HepG2 (cell line): ENCODE results near the gene HORMAD2. TPM values are rescaled to one million over a fixed set of nuclear protein-coding genes. Genes with fewer than 3 reads are reported as not detected.

Experiments
- ATF7-NPFF ChIP-seq: sonication (generic); formaldehyde crosslinking; IDR thresholded peaks from 2 replicates; pipeline ENCODE4 v1.8.1; 2023; ENCODE audit warnings: mild to moderate bottlenecking, low read depth, missing genetic modification reagents, moderate library complexity
- HNRNPH1 ChIP-seq: fragments of 200-400 bp; formaldehyde crosslinking; optimal IDR thresholded peaks from 2 replicates; pipeline ENCODE3; 2017; ENCODE audit warnings: mild to moderate bottlenecking, low read depth, low read length
- MED8 ChIP-seq: sonication (generic); formaldehyde crosslinking; IDR thresholded peaks from 2 replicates; pipeline ENCODE4 v1.8.1; 2023; ENCODE audit warnings: mild to moderate bottlenecking, missing genetic modification reagents; ENCODE audit not compliant: insufficient replicate concordance
- SIX1 ChIP-seq: sonication (generic); formaldehyde crosslinking; IDR thresholded peaks from 2 replicates; pipeline ENCODE4 v1.4.0; 2020; ENCODE audit warnings: missing genetic modification reagents, borderline replicate concordance
- SIX4 ChIP-seq: sonication (generic); formaldehyde crosslinking; IDR thresholded peaks from 2 replicates; pipeline ENCODE4 v1.4.0; 2020; ENCODE audit warnings: missing genetic modification reagents
- SOX5 ChIP-seq: IDR thresholded peaks from 2 replicates; pipeline ENCODE4 v1.6.1; 2016; ENCODE audit warnings: borderline replicate concordance
- SP1 ChIP-seq, 2 experiments: fragments of 450-650 bp in 1 of 2; sonication (generic) in 1 of 2; formaldehyde crosslinking in 1 of 2; IDR thresholded peaks; 2 replicates each; pipeline versions ENCODE4 v1.4.0 to v1.6.1; 2016 to 2020; ENCODE audit warnings: missing genetic modification reagents in 1 of 2
- TRIM24 ChIP-seq: sonication (generic); formaldehyde crosslinking; IDR thresholded peaks from 2 replicates; pipeline ENCODE4 v1.8.0; 2022; ENCODE audit warnings: mild to moderate bottlenecking, missing genetic modification reagents
- ZNF160 ChIP-seq: sonication (generic); formaldehyde crosslinking; IDR thresholded peaks from 2 replicates; pipeline ENCODE4 v1.8.0; 2022; ENCODE audit warnings: mild to moderate bottlenecking, inconsistent platforms, missing genetic modification reagents
- ZNF232 ChIP-seq: sonication (generic); formaldehyde crosslinking; IDR thresholded peaks from 2 replicates; pipeline ENCODE4 v1.4.0; 2020; ENCODE audit warnings: missing genetic modification reagents, borderline replicate concordance
- ZNF275 ChIP-seq: sonication (generic); formaldehyde crosslinking; IDR thresholded peaks from 2 replicates; pipeline ENCODE4 v1.8.0; 2022; ENCODE audit warnings: missing genetic modification reagents, mild to moderate bottlenecking, inconsistent platforms, borderline replicate concordance
- polyA plus RNA-seq, 8 experiments: library from polyadenylated mRNA; depleted of rRNA in 3 of 8; stranded (reverse) in 7 of 8; unstranded in 1 of 8; fragments of >200 nt; fragmentation: Illumina TruSeq in 4 of 8; extraction: Trizol in 4 of 8; gene quantifications; 2 replicates each; pipeline versions ENCODE4 v1.2.1 to v1.2.3, GENCODE V29; 2011 to 2016; ENCODE audit warnings: low read depth in 4 of 8, missing spikeins in 1 of 8, mixed read lengths in 1 of 8; ENCODE audit not compliant: insufficient read depth in 1 of 8
- total RNA-seq, 5 experiments: library from RNA; depleted of rRNA; stranded (reverse); fragments of >200 nt; fragmentation: Illumina TruSeq; extraction: Trizol; gene quantifications; 2 replicates each; pipeline ENCODE4 v1.2.3, GENCODE V29; 2016; ENCODE audit warnings: low read depth in 1 of 5
- TF ChIP-seq, protein P1 (sequence below): sonication (generic); formaldehyde crosslinking; IDR thresholded peaks from 2 replicates; pipeline ENCODE4 v1.4.0; 2020; ENCODE audit warnings: missing genetic modification reagents, borderline replicate concordance
- TF ChIP-seq, protein P2 (sequence below): sonication (generic); formaldehyde crosslinking; IDR thresholded peaks from 2 replicates; pipeline ENCODE4 v1.4.0; 2020; ENCODE audit warnings: missing genetic modification reagents
- TF ChIP-seq, protein P3 (sequence below): sonication (generic); formaldehyde crosslinking; IDR thresholded peaks from 2 replicates; pipeline ENCODE4 v1.4.0; 2020; ENCODE audit warnings: low read depth, mild to moderate bottlenecking, missing genetic modification reagents
- TF ChIP-seq, protein P4 (sequence below): sonication (generic); formaldehyde crosslinking; IDR thresholded peaks from 2 replicates; pipeline ENCODE4 v1.4.0; 2020; ENCODE audit warnings: mild to moderate bottlenecking, missing genetic modification reagents, borderline replicate concordance
- TF ChIP-seq, protein P5 (sequence below): sonication (generic); formaldehyde crosslinking; IDR thresholded peaks from 2 replicates; pipeline ENCODE4 v1.5.0; 2020; ENCODE audit warnings: mild to moderate bottlenecking, missing genetic modification reagents

Gene HORMAD2
- total and polyA plus RNA-seq, 2 of the 13 experiments (the other 11 are each of a cell fraction or from before 2014, with no cell fraction given) = not detected

DNA sequence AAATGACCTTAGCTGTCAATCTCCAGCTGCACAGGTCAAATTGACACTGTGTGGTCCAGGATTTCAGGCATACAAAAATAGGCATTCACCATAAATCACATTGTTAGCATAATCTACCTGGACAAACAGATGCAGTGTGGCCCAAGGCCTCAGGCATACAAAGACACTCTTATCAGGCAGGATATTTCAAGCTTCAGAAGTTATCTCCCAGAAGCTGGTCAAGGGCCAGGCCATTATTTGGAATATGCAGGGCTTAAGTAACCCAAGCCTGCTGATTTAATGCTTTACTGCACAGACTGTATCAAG, 25.5 kb upstream of the HORMAD2 start (continued):
- TF ChIP-seq ATF7-NPFF (CRISPR knock-in tag) (no peak), MED8 (CRISPR knock-in tag) (no peak), ZNF160 (CRISPR knock-in tag) (no peak), TRIM24 (CRISPR knock-in tag) (no peak), ZNF275 (CRISPR knock-in tag) (no peak), SIX4 (CRISPR knock-in tag) (no peak), SIX1 (CRISPR knock-in tag) (peak; percentile 51; the same call in 1 of the 2 replicates), SOX5 (peak; percentile 95), HNRNPH1 (no peak), ZNF232 (no peak), SP1 (IDR thresholded peaks at IDR 0.05) (no peak), SP1 (CRISPR knock-in tag; IDR thresholded peaks at IDR 0.05) (0 out of 2 replicates have a peak, but pooled peaks have one; percentile 19)
- TF ChIP-seq, protein P1, sequence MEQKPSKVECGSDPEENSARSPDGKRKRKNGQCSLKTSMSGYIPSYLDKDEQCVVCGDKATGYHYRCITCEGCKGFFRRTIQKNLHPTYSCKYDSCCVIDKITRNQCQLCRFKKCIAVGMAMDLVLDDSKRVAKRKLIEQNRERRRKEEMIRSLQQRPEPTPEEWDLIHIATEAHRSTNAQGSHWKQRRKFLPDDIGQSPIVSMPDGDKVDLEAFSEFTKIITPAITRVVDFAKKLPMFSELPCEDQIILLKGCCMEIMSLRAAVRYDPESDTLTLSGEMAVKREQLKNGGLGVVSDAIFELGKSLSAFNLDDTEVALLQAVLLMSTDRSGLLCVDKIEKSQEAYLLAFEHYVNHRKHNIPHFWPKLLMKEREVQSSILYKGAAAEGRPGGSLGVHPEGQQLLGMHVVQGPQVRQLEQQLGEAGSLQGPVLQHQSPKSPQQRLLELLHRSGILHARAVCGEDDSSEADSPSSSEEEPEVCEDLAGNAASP (CRISPR knock-in tag) = peak; percentile 62; the same call in 1 of the 2 replicates
- TF ChIP-seq, protein P2, sequence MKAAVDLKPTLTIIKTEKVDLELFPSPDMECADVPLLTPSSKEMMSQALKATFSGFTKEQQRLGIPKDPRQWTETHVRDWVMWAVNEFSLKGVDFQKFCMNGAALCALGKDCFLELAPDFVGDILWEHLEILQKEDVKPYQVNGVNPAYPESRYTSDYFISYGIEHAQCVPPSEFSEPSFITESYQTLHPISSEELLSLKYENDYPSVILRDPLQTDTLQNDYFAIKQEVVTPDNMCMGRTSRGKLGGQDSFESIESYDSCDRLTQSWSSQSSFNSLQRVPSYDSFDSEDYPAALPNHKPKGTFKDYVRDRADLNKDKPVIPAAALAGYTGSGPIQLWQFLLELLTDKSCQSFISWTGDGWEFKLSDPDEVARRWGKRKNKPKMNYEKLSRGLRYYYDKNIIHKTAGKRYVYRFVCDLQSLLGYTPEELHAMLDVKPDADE = no peak
- TF ChIP-seq, protein P3, sequence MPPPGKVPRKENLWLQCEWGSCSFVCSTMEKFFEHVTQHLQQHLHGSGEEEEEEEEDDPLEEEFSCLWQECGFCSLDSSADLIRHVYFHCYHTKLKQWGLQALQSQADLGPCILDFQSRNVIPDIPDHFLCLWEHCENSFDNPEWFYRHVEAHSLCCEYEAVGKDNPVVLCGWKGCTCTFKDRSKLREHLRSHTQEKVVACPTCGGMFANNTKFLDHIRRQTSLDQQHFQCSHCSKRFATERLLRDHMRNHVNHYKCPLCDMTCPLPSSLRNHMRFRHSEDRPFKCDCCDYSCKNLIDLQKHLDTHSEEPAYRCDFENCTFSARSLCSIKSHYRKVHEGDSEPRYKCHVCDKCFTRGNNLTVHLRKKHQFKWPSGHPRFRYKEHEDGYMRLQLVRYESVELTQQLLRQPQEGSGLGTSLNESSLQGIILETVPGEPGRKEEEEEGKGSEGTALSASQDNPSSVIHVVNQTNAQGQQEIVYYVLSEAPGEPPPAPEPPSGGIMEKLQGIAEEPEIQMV = no peak
- TF ChIP-seq, protein P4, sequence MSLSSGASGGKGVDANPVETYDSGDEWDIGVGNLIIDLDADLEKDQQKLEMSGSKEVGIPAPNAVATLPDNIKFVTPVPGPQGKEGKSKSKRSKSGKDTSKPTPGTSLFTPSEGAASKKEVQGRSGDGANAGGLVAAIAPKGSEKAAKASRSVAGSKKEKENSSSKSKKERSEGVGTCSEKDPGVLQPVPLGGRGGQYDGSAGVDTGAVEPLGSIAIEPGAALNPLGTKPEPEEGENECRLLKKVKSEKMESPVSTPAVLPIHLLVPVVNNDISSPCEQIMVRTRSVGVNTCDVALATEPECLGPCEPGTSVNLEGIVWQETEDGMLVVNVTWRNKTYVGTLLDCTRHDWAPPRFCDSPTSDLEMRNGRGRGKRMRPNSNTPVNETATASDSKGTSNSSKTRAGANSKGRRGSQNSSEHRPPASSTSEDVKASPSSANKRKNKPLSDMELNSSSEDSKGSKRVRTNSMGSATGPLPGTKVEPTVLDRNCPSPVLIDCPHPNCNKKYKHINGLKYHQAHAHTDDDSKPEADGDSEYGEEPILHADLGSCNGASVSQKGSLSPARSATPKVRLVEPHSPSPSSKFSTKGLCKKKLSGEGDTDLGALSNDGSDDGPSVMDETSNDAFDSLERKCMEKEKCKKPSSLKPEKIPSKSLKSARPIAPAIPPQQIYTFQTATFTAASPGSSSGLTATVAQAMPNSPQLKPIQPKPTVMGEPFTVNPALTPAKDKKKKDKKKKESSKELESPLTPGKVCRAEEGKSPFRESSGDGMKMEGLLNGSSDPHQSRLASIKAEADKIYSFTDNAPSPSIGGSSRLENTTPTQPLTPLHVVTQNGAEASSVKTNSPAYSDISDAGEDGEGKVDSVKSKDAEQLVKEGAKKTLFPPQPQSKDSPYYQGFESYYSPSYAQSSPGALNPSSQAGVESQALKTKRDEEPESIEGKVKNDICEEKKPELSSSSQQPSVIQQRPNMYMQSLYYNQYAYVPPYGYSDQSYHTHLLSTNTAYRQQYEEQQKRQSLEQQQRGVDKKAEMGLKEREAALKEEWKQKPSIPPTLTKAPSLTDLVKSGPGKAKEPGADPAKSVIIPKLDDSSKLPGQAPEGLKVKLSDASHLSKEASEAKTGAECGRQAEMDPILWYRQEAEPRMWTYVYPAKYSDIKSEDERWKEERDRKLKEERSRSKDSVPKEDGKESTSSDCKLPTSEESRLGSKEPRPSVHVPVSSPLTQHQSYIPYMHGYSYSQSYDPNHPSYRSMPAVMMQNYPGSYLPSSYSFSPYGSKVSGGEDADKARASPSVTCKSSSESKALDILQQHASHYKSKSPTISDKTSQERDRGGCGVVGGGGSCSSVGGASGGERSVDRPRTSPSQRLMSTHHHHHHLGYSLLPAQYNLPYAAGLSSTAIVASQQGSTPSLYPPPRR (CRISPR knock-in tag) = peak; percentile 87
- TF ChIP-seq, protein P5, sequence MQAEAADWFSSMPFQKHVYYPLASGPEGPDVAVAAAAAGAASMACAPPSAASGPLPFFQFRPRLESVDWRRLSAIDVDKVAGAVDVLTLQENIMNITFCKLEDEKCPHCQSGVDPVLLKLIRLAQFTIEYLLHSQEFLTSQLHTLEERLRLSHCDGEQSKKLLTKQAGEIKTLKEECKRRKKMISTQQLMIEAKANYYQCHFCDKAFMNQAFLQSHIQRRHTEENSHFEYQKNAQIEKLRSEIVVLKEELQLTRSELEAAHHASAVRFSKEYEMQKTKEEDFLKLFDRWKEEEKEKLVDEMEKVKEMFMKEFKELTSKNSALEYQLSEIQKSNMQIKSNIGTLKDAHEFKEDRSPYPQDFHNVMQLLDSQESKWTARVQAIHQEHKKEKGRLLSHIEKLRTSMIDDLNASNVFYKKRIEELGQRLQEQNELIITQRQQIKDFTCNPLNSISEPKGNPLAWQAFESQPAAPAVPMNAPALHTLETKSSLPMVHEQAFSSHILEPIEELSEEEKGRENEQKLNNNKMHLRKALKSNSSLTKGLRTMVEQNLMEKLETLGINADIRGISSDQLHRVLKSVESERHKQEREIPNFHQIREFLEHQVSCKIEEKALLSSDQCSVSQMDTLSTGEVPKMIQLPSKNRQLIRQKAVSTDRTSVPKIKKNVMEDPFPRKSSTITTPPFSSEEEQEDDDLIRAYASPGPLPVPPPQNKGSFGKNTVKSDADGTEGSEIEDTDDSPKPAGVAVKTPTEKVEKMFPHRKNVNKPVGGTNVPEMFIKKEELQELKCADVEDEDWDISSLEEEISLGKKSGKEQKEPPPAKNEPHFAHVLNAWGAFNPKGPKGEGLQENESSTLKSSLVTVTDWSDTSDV = no peak
